Pancreas (tissue), 10 donors: Measurements from ENCODE around the gene PTPRD. TPM values are rescaled to one million over a fixed set of nuclear protein-coding genes. Genes with fewer than 3 reads are reported as not detected.

Experiments used
- ATAC-seq, 4 donors: fragments of 200-7000 bp; cut with Tn5 transposase; one replicate each; pipeline versions ENCODE4 v1.8.0 to v1.9.1; 2020; ENCODE audit warnings: mild to moderate bottlenecking in 4 of 4, moderate library complexity in 4 of 4
- DNase-seq, 6 donors: peaks; one replicate each; pipeline ENCODE4 v3.0.0-alpha.2; 2020
- FAIRE-seq: peaks from 2 replicates; lab custom pipeline; 2012; peaks lifted over from hg19 to GRCh38; lab: Jason Lieb, UNC
- H3K27ac ChIP-seq, 4 donors: fragments of 200-600 bp; sonication (generic); 1 replicate in 3 of 4; 2 replicates in 1 of 4; pipeline versions ENCODE4 v1.5.0 to v1.8.0; 2020
- H3K27me3 ChIP-seq, 4 donors: fragments of 200-600 bp; one replicate each; pipeline ENCODE4 v1.8.0; 2021
- H3K36me3 ChIP-seq, 3 donors: fragments of 200-600 bp; sonication (generic) in 1 of 3; one replicate each; pipeline versions ENCODE4 v1.5.0 to v1.8.0; 2020 to 2021
- H3K4me1 ChIP-seq, 3 donors: fragments of 200-600 bp; one replicate each; pipeline ENCODE4 v1.8.0; 2021
- H3K4me3 ChIP-seq, 4 donors: fragments of 200-600 bp; sonication (generic) in 2 of 4; one replicate each; pipeline versions ENCODE4 v1.5.0 to v1.8.0; 2020 to 2021
- H3K9me3 ChIP-seq, 4 donors: fragments of 200-600 bp; one replicate each; pipeline ENCODE4 v1.8.0; 2021
- CTCF ChIP-seq, 4 donors: fragments of 200-600 bp; sonication (generic) in 3 of 4; IDR thresholded peaks; one replicate each; pipeline versions ENCODE4 v1.5.0 to v1.8.0; 2021; ENCODE audit warnings: antibody characterized with exemption in 4 of 4
- WGBS, 2 donors: extraction: QIAGEN DNeasy Blood & Tissue Kit; methylation state at CpG; one replicate each; pipeline ENCODE4 v1.1.7; 2013; 5-methylcytosine and 5-hydroxymethylcytosine counted together
- intact Hi-C, 3 donors: fragments of 100-400 bp; cut with DNase I; formaldehyde crosslinking; loops; one replicate each; pipeline versions ENCODE4 v1.11.1 to v1.14.2; 2022
- polyA plus RNA-seq, 2 donors: library from polyadenylated mRNA; stranded (reverse); fragments of 200-250 nt; gene quantifications; one replicate each; pipeline ENCODE4 v1.2.3, GENCODE V29; 2013
- total RNA-seq, 6 donors: library from RNA; stranded (reverse); fragmentation: NEBNext Ultra II Directional in 4 of 6; extraction: Animal tissue kit (Norgen Biotek cat#: 25700) in 4 of 6; gene quantifications; one replicate each; pipeline versions ENCODE4 v1.2.1 to v1.2.4, GENCODE V29; 2021 to 2023
- donor health status: healthy with polysubstance abuse.
- donor health status: DM: no; HTN: no; CAD: no; lungs with moderate emphysema.
- donor health status: DM: no; HTN: no; CAD: no.
- donor health status: control.
- donor health status: control.
- donor health status: Bipolar disorder and iron deficiency.
- donor health status: DM: yes; HTN: yes; CAD: no.
- donor health status: DM: no; HTN: no; CAD: no.
- donor health status: DM: no; HTN: no; CAD: no.
- donor health status: DM: yes; HTN: yes; CAD: no.

Gene PTPRD
- total and polyA plus RNA-seq, 8 donors = 2.1 to 21.7 (median 5.1) TPM

GRCh38 chr9:8782237-8782636 is 1830.6 kb downstream of the PTPRD start:
- H3K4me1 ChIP-seq = no peaks in the 10 kb centered on the region
- intact Hi-C loops = no loop called here
- no peak for DNase-seq
- no peak overlapping the region for H3K27ac ChIP-seq
- FAIRE-seq = no peak
- H3K4me3 ChIP-seq = no peak overlapping the region
- ATAC-seq = no peak
- H3K27me3 ChIP-seq = no peaks in the 10 kb centered on the region
- H3K9me3 ChIP-seq = no peaks in the 10 kb centered on the region
- H3K36me3 ChIP-seq = no peaks in the 10 kb centered on the region
- no peak for TF ChIP-seq CTCF (IDR thresholded peaks at IDR 0.05)
- 95 to 96% methylated on average over 5 of the region's 5 CpGs for WGBS, 2 donors

DNA sequence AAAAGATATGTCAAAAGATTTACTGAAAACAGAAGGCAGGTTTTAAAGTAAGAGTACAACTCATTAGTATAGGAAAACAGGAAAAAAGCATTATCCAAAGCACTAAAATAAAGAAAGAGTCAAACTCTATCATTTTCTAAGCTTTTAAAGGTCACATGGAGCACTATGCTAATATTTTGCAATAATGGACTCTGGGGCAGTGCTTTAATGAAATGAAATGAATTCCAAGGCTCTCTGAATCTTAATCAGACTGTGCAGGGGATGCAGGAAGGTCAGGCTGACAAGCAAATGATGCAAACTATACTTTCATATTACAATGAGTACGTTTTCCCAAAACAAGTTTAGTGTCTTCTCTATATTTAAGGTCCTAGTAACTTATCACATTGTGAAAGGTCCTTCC is 1831.3 kb downstream of the PTPRD start:
- DNase-seq = no peak
- 30 to 50% methylated on average over 1 of the region's 1 CpG for WGBS, 2 donors
- intact Hi-C loops = no loop called here

DNA sequence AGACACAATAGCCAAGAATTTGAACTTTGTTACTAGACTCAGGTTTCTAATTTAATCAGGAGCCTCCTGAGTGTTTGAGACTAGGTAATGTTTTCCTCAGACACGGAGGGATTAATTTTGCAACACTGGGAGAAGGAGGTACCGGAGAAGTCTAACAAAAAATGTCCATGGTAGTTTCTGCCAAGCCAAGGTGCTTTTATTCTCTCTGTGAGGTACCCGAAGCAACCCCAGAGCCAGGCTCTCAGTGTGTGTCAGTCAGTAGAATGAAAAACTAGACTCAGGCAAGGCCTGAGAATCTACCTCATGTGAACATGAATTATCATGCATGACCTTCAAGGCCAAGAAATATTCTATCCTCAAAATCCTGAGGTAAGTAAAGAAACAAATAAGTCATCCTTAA is 1832.4 kb downstream of the PTPRD start:
- TF ChIP-seq CTCF (IDR thresholded peaks at IDR 0.05) = no peak
- WGBS, 2 donors = 67 to 75% methylated on average over 3 of the region's 3 CpGs
- ATAC-seq (no peak), FAIRE-seq (no peak), DNase-seq (no peak)
- intact Hi-C loops = no loop called here
- Histone ChIP-seq H3K27me3 (no peaks in the 10 kb centered on the region), H3K9me3 (no peaks in the 10 kb centered on the region), H3K4me3 (no peak overlapping the region), H3K36me3 (no peaks in the 10 kb centered on the region), H3K4me1 (no peaks in the 10 kb centered on the region), H3K27ac (no peak overlapping the region)

More for the DNA sequence above, 1831.3 kb downstream of the PTPRD start:
- Histone ChIP-seq H3K27me3 (no peaks in the 10 kb centered on the region), H3K36me3 (no peaks in the 10 kb centered on the region), H3K4me1 (no peaks in the 10 kb centered on the region), H3K4me3 (no peak overlapping the region), H3K9me3 (no peaks in the 10 kb centered on the region), H3K27ac (no peak overlapping the region)
- FAIRE-seq (no peak), ATAC-seq (no peak)
- TF ChIP-seq CTCF (IDR thresholded peaks at IDR 0.05) = no peak

- ATAC-seq (no peak), FAIRE-seq (no peak), DNase-seq (no peak)
- 42 to 46% methylated on average over 4 of the region's 4 CpGs for WGBS, 2 donors
- Histone ChIP-seq H3K36me3 (no peaks in the 10 kb centered on the region), H3K4me1 (no peaks in the 10 kb centered on the region), H3K27me3 (no peaks in the 10 kb centered on the region), H3K9me3 (no peaks in the 10 kb centered on the region), H3K27ac (no peak overlapping the region), H3K4me3 (no peak overlapping the region)
- intact Hi-C loops = no loop called here
- TF ChIP-seq CTCF (IDR thresholded peaks at IDR 0.05) = no peak
These were observed 1833.3 kb downstream of the PTPRD start for GRCh38 chr9:8779478-8779877.

DNA sequence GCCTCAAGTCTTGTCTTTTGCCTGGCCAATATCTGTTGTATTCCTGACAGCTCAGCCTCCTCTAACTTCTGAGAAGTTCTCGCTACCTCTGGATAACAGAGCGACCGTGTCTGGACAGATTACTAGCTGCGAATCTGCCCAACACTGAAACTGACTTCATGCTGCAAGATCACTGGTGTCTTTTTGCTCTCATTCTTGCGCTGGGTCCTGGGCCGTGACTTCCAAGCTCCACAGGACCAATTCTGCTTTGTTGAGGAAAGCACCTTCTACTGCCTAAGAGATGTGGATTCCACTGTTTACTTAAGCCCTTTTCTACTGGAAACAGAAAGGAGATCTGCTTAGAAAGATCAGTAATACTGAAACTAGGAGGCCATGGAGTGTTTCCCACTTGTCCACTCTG is 1834.4 kb downstream of the PTPRD start:
- no peak for TF ChIP-seq CTCF (IDR thresholded peaks at IDR 0.05)
- Histone ChIP-seq H3K27me3 (no peaks in the 10 kb centered on the region), H3K4me1 (no peaks in the 10 kb centered on the region), H3K4me3 (no peak overlapping the region), H3K36me3 (no peaks in the 10 kb centered on the region), H3K27ac (no peak overlapping the region), H3K9me3 (no peaks in the 10 kb centered on the region)
- ATAC-seq (no peak), FAIRE-seq (no peak), DNase-seq (no peak)
- intact Hi-C loops = no loop called here
- WGBS, 2 donors = 84 to 92% methylated on average over 6 of the region's 6 CpGs
